MV-4-11 (cell line): ENCODE data around the gene CBX5.
"Not testable (repeated sequence)": the region's sequence is repeated elsewhere in the genome, so short reads cannot be mapped to it uniquely, and the experiment has no call there.

Experiments used
- DNase-seq: peaks from one replicate; lab custom pipeline; 2025; lab: John Stamatoyannopoulos, UW

CBX5 gene

DNA sequence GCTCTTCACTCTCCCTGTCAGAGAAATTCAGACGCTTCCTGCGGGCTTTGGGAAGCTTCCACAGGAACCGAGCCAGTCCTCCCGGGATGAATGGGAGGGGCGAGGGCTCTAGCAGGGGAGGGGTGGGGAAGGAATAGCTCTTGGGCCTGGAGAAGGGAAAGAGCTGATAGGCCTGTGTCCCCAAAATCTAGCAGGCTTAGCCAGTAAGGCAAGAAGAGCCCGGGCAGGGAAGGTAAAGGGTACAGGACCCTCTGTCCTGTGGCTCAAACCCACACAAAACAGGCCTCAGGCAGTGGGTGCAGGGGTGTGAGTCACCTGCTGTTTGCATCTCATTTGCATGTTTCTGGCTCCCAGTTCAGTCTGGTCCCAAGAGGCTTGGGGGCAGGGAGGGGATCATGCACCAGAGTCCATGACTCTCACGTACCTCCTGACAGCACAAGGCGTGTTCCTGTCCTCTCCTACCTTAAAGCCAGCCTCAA lies 82.5 kb downstream of the CBX5 start:
- DNase-seq: peak; percentile 13

DNA sequence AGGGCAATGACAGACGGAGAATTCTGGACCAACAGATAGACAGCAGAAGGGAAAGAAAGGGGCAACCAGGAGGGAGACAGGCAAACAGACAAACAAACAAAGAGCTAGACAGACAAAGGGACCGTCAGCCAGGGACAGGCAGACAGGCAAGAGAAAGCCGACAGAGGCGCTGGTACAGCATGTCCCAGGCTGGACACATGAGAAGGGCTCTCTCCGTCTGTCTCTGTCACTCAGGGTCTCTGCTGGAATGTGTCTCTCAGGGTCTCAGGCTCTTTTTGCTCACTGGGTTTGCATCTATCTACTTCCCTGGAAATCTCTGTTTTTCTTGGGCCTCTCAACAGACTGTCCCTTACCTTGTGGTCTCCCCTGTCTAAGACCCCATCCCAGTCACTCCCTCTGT lies 82.9 kb downstream of the CBX5 start:
- no peak for DNase-seq

DNA sequence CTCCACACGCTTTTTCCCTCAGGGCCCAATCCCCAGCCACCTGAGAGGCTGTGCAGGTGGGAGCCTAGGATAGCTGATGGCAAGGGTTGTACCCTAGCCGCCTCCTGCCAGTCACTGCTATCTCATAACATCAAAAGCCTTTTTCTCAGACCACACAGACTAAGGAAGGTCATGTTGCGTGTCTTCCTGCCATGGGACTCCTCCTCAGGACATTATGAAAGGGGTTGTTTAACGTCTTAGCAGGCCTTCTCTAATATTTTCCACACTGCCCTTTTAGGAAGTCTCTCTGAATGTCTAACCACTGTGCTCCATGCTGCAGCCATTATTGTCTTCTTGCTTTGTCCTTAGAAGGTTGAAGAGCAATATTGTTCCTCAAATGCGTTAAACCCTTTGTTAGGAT lies 83.5 kb downstream of the CBX5 start:
- DNase-seq: peak; percentile 59

DNA sequence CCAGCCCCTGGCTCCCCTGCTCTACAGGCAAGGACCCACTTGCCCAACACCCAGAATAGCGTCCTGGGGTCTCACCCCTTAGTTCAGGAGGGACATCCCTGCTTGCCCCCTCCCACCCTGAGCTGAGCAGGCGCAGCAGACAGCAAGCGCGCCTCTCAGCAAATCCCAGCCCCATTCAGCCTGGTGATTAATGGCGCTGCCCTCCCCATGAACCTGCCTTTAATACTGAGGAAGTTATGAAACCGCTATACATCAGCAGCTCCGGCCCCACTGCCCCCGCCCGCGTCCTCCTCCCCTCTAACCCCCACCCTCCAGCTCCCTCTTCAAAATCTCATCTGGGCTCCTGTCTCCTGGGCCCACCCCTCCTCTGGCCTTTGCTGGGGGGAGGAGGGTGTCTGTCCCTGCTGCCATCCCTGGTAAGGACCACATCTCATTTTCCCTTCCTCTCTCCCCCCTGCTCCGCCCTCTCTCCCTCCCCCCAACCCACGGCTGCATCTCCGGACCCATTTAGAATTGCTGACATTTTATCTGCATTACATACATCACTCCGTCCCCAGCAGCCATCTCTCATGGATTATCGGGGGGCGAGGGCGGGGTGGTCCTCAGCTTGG lies 84.1 kb downstream of the CBX5 start:
- peak; percentile 76 for DNase-seq

DNA sequence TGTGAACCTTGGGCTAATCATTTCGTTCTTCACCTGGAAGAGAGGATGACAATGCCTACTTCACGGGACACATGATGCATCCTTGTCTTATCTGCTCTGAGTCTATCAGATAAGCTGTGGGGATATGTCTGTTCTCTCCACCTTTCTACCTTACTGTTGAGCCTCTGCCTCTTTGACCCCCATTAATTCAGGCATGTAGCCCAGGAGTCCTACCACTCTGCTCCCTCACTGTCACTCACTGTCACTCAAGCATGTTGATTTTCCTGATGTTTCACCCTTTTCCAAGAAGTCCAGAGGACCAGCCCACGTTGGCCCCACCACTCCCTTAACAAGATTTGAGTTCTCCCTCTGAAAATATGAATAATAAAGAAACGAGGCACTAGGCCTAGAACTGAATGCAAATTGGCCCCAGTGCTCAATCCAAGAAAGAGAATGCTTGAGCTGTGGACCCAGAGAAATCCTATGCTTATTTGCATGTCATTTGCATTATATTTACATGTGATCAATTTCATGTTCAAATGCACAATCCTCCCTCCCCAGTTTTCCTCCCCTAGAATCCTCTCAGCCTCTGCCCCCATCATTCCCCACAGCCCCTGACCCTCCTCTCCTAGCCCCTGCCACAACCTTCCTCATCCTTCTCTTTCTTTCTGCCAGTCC lies 84.7 kb downstream of the CBX5 start:
- no peak for DNase-seq

DNA sequence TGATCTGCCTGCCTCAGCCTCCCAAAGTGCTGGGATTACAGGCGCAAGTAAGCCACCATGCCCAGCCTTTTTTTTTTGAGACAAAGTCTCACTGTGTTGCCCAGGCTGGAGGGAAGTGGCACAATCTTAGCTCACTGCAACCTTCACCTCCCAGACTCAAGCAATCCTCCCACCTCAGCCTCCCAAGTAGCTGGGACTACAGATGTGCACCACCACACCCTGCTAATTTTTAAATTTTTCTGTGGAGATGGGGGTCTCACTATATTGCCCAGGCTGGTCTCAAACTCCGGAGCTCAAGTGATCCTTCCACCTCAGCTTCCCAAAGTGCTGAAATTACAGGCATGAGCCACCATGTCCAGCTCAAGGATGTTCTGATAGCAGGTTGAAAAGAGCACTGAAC lies 85.3 kb downstream of the CBX5 start:
- not testable (repeated sequence) for DNase-seq

DNA sequence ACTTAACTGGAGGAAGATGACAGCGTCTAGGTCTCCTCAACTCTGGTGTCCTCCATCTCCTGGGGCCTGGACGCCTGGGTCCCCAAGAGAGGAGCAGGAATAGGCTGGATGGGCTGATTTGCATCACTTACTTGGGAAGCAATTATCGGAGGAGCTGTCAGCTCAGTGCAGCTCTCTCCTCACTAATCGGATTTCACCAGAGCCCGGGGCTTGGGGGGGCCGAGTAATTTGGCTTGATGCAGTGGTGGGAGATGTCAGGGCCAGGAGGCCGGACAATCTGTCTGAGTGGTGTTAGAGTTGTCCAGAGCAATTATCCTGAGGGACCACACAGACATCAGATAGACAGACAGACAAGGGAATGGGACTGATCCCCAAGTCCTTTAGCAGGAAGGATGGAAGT lies 86.5 kb downstream of the CBX5 start:
- no peak for DNase-seq

DNA sequence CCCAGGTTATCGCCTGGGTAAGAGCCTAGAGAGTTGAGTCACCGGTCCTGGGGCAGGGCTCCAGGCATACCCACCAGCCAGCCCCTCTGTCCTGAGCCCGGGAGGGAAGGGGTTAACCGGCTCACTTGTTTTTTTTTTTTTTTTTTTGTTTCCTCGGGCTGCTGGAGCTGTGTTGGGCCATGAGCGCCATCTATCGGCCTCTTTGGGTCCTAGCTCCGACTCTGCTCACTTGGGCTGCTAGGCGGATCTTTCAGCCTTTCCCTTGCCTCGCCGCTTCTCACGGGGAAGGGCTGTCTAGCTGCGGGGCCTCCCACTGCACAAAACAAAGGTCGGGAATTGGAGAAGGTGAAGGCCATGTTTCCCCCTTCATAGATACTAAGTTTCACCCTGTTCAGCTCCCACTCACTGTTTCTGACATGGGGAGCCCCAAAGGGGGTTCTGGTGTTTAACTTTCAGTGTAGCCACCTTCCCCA lies 88.3 kb downstream of the CBX5 start:
- peak; percentile 73 for DNase-seq

DNA sequence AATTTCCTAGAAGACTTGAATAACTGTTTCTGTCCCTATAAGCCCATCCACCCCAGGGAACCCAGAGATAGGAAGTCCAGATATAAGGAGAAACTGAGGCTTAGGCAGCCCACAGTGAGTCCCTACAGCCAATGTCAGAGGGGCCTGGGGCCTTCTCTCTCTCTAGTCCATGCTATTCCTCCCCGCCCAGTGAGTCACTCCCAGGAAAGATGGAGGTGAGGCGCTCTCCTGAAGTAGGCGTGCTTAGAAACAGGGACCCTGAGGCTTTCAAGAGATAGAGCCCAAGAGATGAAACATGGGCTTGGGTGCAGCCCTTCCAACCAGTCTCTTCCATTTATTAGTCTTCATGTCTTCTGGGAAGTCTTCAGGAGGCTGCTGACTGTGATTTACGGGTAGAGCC lies 88.8 kb downstream of the CBX5 start:
- DNase-seq: no peak

DNA sequence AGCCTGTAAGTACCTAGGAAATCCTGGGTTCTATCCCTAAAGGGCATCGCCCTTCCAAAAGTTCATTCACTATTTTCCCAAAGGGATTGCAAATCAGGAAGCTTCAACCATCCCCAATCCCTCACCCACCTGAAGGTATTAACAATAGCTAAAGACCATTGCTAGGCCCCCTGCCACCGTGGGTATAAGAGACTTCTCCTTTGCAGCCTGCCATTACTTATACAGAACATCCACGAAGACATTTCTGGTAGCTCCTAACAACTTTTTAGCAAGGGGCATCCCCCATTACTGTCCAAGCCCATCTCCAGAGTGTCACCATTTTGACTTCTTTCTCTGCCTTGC lies 90.8 kb downstream of the CBX5 start:
- no peak for DNase-seq

DNA sequence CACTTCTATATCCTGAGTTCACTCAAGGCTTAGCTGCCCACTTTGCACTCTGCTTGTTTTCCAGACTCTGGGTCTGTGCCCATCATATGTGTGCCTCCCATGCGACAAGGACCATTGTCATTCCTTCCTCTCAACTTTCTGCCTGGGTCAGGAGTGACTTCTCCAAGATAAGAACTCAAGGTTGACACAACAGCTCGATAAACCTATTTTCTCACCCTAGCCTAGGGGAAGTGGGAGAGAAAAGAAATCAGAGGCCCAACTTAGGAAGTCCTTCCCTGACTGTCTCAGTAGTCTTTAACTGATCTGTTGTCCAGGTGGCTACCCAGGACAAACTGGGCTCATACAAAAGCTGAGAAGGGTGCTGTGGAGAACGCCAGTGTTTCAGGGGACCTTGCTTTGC lies 92.8 kb downstream of the CBX5 start:
- DNase-seq: no peak

DNA sequence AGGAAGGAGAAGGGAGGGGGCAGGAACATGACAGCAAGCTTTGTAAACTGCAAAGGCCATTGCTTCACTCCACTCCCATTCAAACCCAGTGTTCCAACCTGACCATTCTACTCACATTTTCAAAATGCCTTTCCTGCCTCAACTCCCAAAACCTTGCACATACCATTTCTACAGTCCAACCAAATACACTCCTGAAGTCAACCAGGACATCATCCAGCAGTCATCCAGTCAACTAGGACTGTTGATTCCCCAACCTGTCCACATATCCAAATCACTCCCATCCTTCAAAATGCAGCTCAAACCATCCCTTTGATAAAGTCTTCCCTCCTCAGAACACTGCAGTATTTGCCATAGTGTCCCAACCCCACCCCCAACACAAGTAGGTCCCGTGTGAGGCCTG lies 94.0 kb downstream of the CBX5 start:
- DNase-seq: no peak

DNA sequence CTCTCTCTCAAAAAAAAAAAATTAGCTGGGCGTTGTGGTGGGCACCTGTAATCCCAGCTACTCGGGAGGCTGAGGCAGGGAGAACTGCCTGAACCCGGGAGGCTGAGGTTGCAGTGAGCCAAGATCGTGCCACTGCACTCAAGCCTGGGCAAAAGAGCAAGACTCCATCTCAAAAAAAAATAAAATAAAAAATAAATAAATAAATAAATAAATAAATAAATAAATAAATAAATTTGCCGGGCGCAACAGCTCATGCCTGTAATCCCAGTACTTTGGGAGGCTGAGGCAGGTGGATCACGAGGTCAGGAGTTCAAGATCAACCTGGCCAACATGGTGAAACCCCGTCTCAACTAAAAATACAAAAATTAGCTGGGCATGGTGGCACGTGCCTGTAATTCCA lies 94.6 kb downstream of the CBX5 start:
- not testable (repeated sequence) for DNase-seq

DNA sequence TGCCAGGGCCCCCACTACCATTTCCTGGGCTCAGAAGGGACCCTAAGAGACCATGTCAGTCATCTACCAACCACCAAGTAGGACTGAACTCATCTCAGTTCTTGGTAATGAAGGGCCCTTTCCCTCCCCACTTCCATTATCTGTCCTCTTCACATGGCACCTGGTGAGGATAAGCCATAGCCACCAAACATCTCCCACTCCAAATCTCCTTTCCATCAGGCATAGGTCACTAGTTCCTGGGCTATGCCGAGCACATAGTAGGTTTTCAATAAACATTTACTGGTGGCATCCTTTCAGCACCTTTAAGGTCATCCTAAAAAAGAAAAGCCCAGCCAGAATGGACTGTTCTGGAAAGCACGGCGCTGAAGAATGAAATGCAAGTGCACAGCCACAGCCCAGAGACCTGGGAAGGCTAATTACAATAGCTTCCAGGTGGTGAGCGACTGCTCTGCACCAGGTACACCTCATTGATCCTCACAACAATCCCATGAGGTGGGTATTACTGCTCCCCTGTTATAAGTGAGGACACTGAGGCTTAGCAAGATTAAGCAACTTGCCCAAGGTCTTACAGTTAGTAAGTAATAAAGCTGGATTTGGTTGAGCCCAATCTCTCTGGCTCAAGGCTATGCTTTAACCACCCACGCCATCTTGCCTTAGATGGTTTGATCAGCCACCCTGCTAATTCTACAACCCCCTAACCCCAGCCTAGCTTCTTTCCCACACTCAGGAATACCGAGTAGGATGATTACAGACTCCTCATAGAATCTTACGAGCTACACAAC lies 95.7 kb downstream of the CBX5 start:
- no peak for DNase-seq

DNA sequence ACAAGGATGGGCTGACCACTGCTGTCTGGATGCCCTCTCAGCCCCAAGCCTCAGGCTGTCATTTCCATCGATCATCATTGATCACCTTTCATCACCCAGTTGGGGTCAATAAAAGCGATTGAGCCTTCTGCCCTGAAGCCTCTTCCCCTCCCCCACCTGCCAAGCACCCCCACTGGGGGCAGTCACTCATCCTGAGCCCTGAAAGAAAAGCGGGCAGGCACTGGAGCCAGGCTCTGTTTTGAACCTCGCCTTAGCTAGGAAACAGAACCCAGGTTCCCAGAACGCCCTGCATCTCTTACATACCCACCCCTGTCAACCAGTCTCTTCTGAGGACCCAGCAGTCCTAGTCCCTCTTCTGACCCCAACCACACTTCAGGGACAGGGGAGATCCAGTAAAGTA lies 96.9 kb downstream of the CBX5 start:
- no peak for DNase-seq

DNA sequence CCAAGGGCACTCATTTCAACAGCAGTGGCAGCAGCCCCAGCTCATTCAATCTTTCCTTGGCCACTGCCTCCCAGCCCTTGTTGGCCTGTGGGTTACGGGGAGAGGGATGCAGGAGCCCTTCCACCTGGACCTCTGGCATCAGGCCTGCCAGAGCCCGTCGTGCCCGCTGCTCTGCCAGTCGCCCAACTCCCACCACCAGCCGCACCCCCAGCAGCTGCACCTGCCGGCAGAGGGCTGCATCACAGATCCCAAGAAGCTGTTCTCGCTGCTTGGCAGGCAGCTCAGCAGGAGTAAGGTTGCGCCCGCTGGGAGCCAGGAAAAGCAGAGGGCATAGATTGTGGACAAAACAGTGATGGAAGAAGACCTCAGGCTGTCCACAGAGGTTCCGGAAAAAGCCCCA lies 97.8 kb downstream of the CBX5 start:
- DNase-seq: no peak
